HG02981 (cell line): ENCODE results near the gene PXT1.
"Not testable (repeated sequence)": the region's sequence is repeated elsewhere in the genome, so short reads cannot be mapped to it uniquely, and the experiment has no call there.

ENCODE experiments used
- ATAC-seq: cut with Tn5 transposase; IDR thresholded peaks from one replicate; pipeline ENCODE4 v1.9.1; 2021; ENCODE audit warnings: mild to moderate bottlenecking, moderate library complexity; ENCODE audit not compliant: unreplicated experiment

PXT1 gene, protein sequence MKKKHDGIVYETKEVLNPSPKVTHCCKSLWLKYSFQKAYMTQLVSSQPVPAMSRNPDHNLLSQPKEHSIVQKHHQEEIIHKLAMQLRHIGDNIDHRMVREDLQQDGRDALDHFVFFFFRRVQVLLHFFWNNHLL

DNA sequence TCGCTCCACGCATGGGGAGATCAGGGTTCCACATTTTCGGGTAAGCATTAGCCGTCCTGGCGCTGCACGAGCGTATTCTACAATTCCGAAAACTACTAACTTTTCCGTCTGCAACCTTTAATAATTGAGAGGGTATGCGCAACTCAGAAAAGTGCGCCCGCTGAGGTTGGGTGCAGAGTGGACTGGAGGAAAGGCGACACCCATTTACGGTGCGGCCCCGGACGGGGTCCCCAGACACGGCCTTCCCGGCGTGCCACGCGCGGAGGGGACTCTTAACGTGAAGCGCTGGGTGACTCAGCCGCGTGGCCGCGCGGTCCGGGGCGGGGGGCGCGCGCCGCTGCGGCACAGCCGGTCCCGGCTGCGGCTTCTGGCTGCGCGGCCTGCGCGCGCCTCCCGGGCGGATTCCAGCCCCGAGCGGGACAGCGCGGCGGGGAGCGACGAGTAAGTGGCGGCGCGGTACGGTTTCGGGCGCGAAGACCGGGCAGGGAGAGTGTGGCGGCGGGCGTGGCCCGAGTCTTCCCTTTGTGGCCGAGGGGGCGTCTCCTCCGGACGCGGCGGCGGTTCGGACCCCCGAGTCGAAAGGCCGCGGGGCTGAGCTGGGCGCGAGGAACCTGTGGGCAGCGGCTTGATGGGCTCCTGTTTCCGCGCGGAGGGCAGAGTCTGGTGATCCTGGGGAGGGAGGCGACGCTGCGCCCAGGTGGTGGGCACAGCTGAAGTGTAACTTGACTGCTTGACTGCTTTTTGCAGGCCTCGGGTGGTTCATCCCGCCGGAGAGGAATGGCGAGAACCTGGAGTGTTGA, at the start of gene PXT1, which contains the start of gene KCTD20:
Gene PXT1 (minus strand): TSS at position 184 of the 800 bp plus-strand sequence. CDS start 16,772 bp downstream, outside the sequence.
Gene KCTD20 (plus strand): TSS at position 330 of the 800 bp plus-strand sequence. CDS start 27,098 bp downstream, outside the sequence.
- ATAC-seq = peak; percentile 79

- ATAC-seq = no peak
Observed at GRCh38 chr6:36492092-36492491, 49.4 kb upstream of the PXT1 start.

DNA sequence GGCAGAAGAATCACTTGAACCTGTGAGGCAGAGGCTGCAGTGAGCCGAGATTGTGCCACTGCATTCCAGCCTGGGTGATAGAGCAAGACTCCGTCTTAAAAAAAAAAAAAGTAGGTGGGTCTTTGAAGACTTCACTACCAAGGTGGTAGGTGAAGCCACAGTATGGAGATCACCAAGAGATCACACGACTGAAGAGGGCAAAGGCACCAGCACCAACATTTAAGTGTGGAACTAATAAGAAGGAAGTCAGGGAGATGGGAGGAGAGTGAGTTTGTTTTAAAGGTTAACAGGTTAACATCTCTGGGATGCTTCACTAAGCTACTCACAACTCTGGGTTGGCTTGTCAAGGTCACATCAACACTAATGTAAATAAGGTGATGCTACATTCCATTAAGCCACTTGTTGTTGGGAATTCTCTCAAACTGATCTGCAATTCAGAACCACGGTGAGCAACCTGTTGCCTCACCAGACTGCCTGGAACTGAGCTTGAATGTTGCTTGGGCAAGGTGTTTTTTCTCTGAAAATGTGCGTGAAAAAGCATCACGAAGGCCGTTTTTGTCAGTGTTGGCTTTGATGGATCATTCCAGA, 48.8 kb upstream of the PXT1 start:
- ATAC-seq = no peak

DNA sequence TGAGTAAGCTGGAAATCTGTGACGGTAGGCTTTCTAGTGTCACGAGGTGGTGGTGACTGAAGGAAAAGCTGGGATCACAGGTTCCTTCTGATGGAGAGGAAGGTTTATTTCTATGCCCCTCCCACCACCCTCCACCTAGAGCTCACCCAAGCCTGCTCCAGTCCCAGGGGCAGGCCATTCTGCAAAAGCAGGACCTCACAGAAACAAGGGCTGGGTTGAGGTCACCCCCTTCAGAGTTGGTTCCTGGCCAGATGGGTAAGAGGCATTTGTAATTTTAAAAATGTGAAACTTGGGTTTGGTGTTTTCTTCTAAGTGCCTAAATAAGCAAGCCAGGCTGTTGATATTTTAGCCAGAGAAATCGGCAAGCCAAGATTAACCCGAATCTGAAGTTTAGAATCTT, 46.8 kb upstream of the PXT1 start:
- ATAC-seq = no peak

DNA sequence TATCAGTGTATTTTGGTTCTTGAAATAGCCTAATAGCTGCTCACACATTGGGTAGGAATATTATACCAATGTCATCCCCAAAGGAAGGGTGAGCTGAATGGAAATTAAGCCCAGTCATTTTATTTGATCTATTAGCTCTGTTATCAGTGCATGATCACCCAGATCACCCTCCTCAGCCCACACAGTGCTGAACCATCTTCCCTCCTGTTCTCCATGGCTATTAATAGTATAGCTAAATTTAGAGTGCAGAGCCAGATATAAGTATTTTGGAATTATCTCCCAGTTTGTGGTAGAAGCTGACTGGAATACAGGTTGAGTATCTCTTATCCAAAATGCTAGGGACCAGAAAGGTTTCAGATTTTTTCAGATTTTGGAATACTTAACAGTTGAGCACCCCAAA, 45.6 kb upstream of the PXT1 start:
- no peak for ATAC-seq

- ATAC-seq = no peak
Observed at GRCh38 chr6:36487698-36488097, 45.0 kb upstream of the PXT1 start.

GRCh38 chr6:36484736-36485135, 42.1 kb upstream of the PXT1 start:
- ATAC-seq = no peak

DNA sequence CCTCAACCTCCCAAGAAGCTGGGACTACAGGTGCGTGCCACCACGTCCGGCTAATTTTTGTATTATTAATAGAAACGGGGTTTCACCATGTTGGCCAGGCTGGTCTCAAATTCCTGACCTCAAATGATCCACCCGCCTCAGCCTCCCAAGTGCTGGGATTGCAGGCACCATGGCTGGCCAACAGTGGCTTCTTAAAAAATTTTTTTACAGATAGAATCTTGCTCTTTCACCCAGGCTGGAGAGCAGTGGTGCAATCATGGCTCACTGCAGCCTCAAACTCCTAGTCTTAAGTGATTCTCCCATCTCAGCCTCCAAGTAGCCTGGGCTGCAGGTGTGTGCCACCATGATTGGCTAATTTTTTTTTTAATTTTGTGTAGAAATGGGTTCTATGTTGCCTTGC, 40.7 kb upstream of the PXT1 start:
- not testable (repeated sequence) for ATAC-seq

- ATAC-seq = no peak
Observed at GRCh38 chr6:36479256-36479655, 36.6 kb upstream of the PXT1 start.

GRCh38 chr6:36478051-36478526, 35.4 kb upstream of the PXT1 start:
- ATAC-seq = no peak

DNA sequence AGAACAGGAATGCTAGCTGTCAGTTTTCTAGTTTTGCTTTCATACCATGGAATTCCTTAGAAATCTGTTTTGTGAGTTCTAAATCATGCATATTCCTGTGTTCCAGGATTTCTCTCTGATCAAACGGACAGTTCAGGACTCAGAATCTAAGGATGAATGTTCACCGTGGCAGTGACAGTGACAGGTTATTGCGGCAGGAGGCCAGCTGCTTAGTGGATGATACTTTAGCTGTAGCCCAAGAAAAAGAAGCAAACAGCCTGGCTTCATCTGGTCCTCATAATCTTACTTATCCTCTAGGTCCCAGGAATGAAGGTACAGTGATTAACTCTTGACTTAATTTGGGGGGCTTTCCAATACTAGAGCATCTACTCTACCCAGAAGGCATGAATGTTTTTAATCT, 27.3 kb upstream of the PXT1 start:
- no peak for ATAC-seq

- no peak for ATAC-seq
Observed at GRCh38 chr6:36469148-36469661, 26.6 kb upstream of the PXT1 start.

DNA sequence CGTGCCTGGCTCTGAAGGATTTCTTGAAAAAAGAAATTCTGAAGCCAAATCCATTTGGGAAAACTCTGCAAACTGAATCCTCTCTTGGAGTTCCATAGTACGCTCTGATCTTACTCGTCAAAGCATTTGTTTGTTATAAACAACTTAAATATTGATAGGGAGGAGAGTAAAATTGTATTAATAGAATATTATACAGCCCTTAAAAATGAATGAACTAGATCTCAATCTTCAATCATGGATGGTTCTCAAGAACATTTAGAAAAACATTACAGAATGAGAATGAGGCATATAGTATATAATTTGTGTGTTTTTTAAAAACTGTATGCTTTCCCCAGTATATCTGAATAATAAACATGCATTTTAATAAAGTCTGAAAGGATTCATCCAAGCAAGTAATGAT, 25.0 kb upstream of the PXT1 start:
- no peak for ATAC-seq

GRCh38 chr6:36464233-36464632, 21.6 kb upstream of the PXT1 start:
- no peak for ATAC-seq

DNA sequence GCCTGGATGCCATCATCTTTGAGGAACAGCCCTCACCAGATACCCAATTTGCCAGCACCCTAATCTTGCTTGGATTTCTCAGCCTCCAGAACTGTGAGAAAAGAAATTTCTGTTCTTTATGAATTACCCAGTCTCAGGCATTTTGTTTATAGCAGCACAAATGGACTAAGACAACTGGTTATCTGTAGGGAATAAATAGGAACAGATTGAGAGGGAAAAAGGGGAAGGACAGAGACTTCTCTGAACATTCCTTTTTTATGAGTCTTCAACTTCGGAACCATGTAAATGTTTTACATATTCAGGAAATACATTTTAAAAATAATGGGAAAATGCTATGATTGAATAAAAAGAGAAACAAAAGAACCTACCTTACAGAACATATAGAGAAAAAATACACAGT, 21.0 kb upstream of the PXT1 start:
- ATAC-seq = no peak

- no peak for ATAC-seq
Observed at GRCh38 chr6:36461646-36462045, 19.0 kb upstream of the PXT1 start.

- ATAC-seq = no peak
Observed at GRCh38 chr6:36460916-36461315, 18.3 kb upstream of the PXT1 start.

DNA sequence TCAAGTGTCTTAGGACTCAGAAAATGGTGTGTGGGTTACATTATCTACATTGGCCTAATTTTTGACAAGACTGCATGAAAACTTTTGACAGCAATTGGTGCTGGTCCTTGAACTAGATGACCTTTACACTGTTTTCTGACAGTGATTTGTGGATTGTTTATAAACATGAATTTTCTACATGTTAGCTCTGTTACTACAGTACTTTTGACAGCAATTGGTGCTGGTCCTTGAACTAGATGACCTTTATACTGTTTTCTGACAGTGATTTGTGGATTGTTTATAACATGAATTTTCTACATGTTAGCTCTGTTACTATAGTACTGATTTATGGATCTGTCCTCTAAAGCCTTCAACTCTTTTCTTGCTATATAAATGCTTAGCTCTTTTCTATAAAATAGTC, 16.8 kb upstream of the PXT1 start:
- no peak for ATAC-seq

- no peak for ATAC-seq
Observed at GRCh38 chr6:36455486-36456027, 12.9 kb upstream of the PXT1 start.

DNA sequence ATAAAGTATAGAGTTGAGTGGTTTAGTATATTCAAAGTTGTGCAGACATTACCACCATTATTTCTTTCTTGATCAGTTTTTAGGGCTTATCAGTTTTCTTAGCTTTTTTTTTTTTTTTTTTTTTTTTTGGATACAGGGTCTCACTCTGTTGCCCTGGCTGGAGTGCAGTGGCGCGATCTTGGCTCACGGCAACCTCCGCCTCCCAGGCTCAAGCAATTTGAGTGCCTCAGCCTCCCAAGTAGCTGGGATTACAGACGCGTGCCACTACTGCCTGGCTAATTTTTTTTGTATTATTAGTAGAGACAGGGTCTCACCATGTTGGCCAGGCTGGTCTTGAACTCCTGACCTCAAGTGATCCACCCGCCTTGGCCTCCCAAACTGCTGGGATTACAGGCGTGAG, 10.2 kb upstream of the PXT1 start:
- not testable (repeated sequence) for ATAC-seq

DNA sequence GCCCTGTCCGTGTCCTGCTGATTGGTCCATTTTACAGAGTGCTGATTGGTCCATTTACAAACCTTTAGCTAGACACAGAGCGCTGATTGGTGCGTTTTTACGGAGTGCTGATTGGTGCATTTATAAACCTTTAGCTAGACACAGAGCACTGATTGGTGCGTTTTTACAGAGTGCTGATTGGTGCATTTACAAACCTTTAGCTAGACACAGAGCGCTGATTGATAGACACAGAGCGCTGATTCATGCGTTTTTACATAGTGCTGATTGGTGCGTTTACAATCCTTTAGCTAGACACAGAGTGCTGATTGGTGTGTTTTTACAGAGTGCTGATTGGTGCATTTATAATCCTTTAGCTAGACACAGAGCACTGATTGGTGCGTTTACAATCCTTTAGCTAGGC, 6.5 kb upstream of the PXT1 start:
- ATAC-seq = not testable (repeated sequence)
